Panc1 (cell line): Measurements from ENCODE around the gene PRL. TPM values are rescaled to one million over a fixed set of nuclear protein-coding genes. Genes with fewer than 3 reads are reported as not detected.

Source experiments
- ATAC-seq: fragments of 200-7000 bp; cut with Tn5 transposase; 2 replicates; pipeline ENCODE4 v1.9.1; 2020; ENCODE audit warnings: mild to moderate bottlenecking, moderate library complexity
- BruUV-seq: library from RNA; stranded (reverse); fragments of 400-500 nt; replicated peaks from 2 replicates; lab custom pipeline; 2021; lab: Mats Ljungman, UMichigan
- CTCF ChIA-PET: fragments of 300-600 bp; sonication (Branson Sonifier 250); formaldehyde crosslinking; loops from one replicate; lab custom pipeline; 2022; ENCODE audit warnings: antibody characterized with exemption; lab: Charles Lee
- POLR2A ChIA-PET: fragments of 300-600 bp; sonication (Branson Sonifier 250); formaldehyde crosslinking; loops from one replicate; lab custom pipeline; 2022; ENCODE audit warnings: antibody characterized with exemption; lab: Charles Lee
- DNase-seq: peaks from one replicate; pipeline ENCODE4 v3.0.0-alpha.2; 2010; ENCODE audit warnings: low read depth, low spot score
- H3K27ac ChIP-seq: 2 replicates; pipeline ENCODE4 v1.5.1; 2011; ENCODE audit warnings: mild to moderate bottlenecking, low read length, inconsistent platforms
- H3K27me3 ChIP-seq: fragments of 200-500 bp; sonication (Bioruptor generic); 2 replicates; pipeline ENCODE4 v1.6.0; 2014; ENCODE audit warnings: low read length, inconsistent platforms; ENCODE audit not compliant: control insufficient read depth, insufficient read depth
- H3K36me3 ChIP-seq: fragments of 200-500 bp; sonication (Bioruptor generic); 2 replicates; pipeline ENCODE4 v1.5.1; 2014; ENCODE audit warnings: inconsistent platforms, mild to moderate bottlenecking, low read length, moderate library complexity; ENCODE audit not compliant: control insufficient read depth, insufficient read depth
- H3K4me1 ChIP-seq: 2 replicates; pipeline ENCODE4 v1.5.1; 2011; ENCODE audit warnings: inconsistent platforms, mild to moderate bottlenecking, low read length, moderate library complexity; ENCODE audit not compliant: control insufficient read depth, insufficient read depth
- H3K4me3 ChIP-seq, 2 experiments: 2 replicates each; pipeline ENCODE4 v1.5.1; 2011 to 2012; ENCODE audit warnings: low read depth in 2 of 2, low read length in 2 of 2, mild to moderate bottlenecking in 2 of 2, inconsistent platforms in 1 of 2, moderate library complexity in 1 of 2
- H3K9me3 ChIP-seq: fragments of 200-500 bp; sonication (Bioruptor generic); 2 replicates; pipeline ENCODE4 v1.5.1; 2014; ENCODE audit warnings: low read depth, mild to moderate bottlenecking, inconsistent platforms, low read length, moderate library complexity; ENCODE audit not compliant: control insufficient read depth, insufficient read depth
- POLR2AphosphoS5 ChIP-seq: IDR thresholded peaks from 2 replicates; pipeline ENCODE4 v1.6.1; 2012; ENCODE audit warnings: mild to moderate bottlenecking, low read depth, low read length, moderate library complexity
- REST ChIP-seq, 2 experiments: IDR thresholded peaks; 2 replicates each; pipeline ENCODE4 v1.6.1; 2011 to 2012; ENCODE audit warnings: low read depth in 2 of 2, control low read depth in 1 of 2, low read length in 1 of 2, mild to moderate bottlenecking in 1 of 2, moderate library complexity in 1 of 2; ENCODE audit not compliant: insufficient read depth in 1 of 2
- SIN3A ChIP-seq: IDR thresholded peaks from 2 replicates; pipeline ENCODE4 v1.6.1; 2012; ENCODE audit warnings: low read depth, mild to moderate bottlenecking, low read length, moderate library complexity, borderline replicate concordance; ENCODE audit not compliant: insufficient read depth
- TCF7L2 ChIP-seq: IDR thresholded peaks from 2 replicates; pipeline ENCODE4 v1.6.1; 2011; ENCODE audit warnings: mild to moderate bottlenecking, low read depth, low read length, inconsistent platforms
- in situ Hi-C: cut with HindIII; loops from 2 replicates; pipeline ENCODE4 v1.10.0; 2016; ENCODE audit warnings: low sequenced_read_pairs, low pct_unique_long_range_greater_than_20kb
- intact Hi-C: fragments of 100-400 bp; cut with micrococcal nuclease; formaldehyde crosslinking; loops from one replicate; pipeline ENCODE4 v1.10.0; 2022; ENCODE audit not compliant: unreplicated experiment
- total RNA-seq: library from RNA; stranded (reverse); gene quantifications from one replicate; pipeline ENCODE4 v1.2.1, GENCODE V29; 2021; ENCODE audit not compliant: unreplicated experiment
- TF ChIP-seq, protein P1 (sequence below): fragments of 450-650 bp; IDR thresholded peaks from 2 replicates; pipeline ENCODE4 v1.5.1; 2017; ENCODE audit warnings: mild to moderate bottlenecking

PRL gene
- total RNA-seq, 1 experiment from 2014 or later: not detected

- no peaks in the 10 kb centered on the region for H3K9me3 ChIP-seq
- ATAC-seq: no peak
- BruUV-seq: no TSS peak
- no peak overlapping the region for H3K4me3 ChIP-seq
- no peak for DNase-seq
- intact Hi-C loops (no loop called here), in situ Hi-C loops (no loop called here)
- ChIA-PET POLR2A (interaction anchor here (0.6 kb wide), 1 partner anchor 685 kb away, joined by 3 read pairs; no protein-coding TSS in a partner anchor), CTCF (no interaction called here)
- no peaks in the 10 kb centered on the region for H3K4me1 ChIP-seq
- H3K27me3 ChIP-seq: no peaks in the 10 kb centered on the region
- TF ChIP-seq SIN3A: no peak
- TF ChIP-seq, protein P1, sequence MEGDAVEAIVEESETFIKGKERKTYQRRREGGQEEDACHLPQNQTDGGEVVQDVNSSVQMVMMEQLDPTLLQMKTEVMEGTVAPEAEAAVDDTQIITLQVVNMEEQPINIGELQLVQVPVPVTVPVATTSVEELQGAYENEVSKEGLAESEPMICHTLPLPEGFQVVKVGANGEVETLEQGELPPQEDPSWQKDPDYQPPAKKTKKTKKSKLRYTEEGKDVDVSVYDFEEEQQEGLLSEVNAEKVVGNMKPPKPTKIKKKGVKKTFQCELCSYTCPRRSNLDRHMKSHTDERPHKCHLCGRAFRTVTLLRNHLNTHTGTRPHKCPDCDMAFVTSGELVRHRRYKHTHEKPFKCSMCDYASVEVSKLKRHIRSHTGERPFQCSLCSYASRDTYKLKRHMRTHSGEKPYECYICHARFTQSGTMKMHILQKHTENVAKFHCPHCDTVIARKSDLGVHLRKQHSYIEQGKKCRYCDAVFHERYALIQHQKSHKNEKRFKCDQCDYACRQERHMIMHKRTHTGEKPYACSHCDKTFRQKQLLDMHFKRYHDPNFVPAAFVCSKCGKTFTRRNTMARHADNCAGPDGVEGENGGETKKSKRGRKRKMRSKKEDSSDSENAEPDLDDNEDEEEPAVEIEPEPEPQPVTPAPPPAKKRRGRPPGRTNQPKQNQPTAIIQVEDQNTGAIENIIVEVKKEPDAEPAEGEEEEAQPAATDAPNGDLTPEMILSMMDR: no peak
- TF ChIP-seq TCF7L2: no peak
- TF ChIP-seq POLR2AphosphoS5: no peak
- no peak for TF ChIP-seq REST (IDR thresholded peaks at IDR 0.05; ENCODE audit: insufficient read depth in 1 of 2, low read depth in 2 of 2, low read length in 1 of 2)
- no peak overlapping the region for H3K27ac ChIP-seq
- H3K36me3 ChIP-seq: no peaks in the 10 kb centered on the region
Measured at GRCh38 chr6:22284666-22285065, 12.2 kb downstream of the PRL start.

DNA sequence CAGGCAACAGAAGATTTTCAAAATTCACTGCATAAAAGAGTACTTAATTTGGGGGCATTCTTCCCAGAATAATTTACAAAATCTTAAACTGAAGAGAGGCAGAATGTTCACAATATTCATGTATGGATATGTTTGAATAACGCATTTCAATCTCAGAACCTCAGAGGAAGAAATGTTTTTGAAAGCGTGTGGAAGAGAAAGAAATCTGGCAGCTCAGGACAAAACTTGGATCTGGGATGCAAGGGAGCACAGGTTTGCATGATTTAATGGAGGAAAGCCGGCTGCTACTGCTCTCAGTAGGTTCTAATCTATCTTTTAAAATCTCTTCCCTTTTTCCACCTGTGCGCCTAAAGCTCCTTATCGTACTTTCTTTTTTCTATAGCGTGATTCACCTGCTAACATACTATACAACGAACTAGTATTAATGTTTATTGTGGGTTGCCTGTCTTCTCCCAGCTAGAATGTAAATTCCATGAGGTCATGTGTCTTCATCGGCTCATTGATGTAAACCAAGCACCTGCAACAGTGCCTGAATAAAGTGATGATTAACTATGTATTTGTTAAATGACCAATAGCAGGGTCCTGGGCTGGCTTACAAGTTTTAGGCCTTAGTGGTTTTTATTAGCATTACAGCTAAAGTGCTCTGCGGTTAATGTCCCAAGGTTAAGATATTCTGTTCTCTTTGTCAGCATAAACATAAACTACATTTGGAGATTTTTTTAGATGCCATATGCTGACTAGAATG, 15.3 kb downstream of the PRL start:
- DNase-seq (no peak), ATAC-seq (no peak)
- H3K4me3 ChIP-seq: no peak overlapping the region
- ChIA-PET POLR2A (no interaction called here), CTCF (no interaction called here)
- H3K4me1 ChIP-seq: no peaks in the 10 kb centered on the region
- TF ChIP-seq TCF7L2 (no peak), REST (IDR thresholded peaks at IDR 0.05; ENCODE audit: insufficient read depth in 1 of 2, low read depth in 2 of 2, low read length in 1 of 2) (no peak), POLR2AphosphoS5 (no peak), SIN3A (no peak)
- TF ChIP-seq, protein P1: no peak
- H3K27ac ChIP-seq: no peak overlapping the region
- intact Hi-C loops: no loop called here
- no peaks in the 10 kb centered on the region for H3K36me3 ChIP-seq
- no peaks in the 10 kb centered on the region for H3K27me3 ChIP-seq
- no peaks in the 10 kb centered on the region for H3K9me3 ChIP-seq
- in situ Hi-C loops: no loop called here
- BruUV-seq: no TSS peak
